Brain microvascular endothelial cell (primary cell): Measurements from ENCODE around the gene DOCK9.

ENCODE experiments used
- DNase-seq: peaks from one replicate; pipeline ENCODE4 v3.0.0-alpha.2; 2020
- H3K27ac ChIP-seq: fragments of 250-450 bp; sonication (Bioruptor Pico); 2 replicates; pipeline ENCODE4 v1.5.1; 2020; ENCODE audit warnings: mild to moderate bottlenecking, moderate library complexity
- H3K27me3 ChIP-seq: fragments of 250-450 bp; sonication (Bioruptor Pico); replicated peaks from 2 replicates; pipeline ENCODE4 v1.5.1; 2020; ENCODE audit warnings: mild to moderate bottlenecking
- H3K36me3 ChIP-seq: fragments of 250-450 bp; sonication (Bioruptor Pico); replicated peaks from 2 replicates; pipeline ENCODE4 v1.5.1; 2020; ENCODE audit warnings: mild to moderate bottlenecking
- H3K4me3 ChIP-seq: 2 replicates; pipeline ENCODE4 v1.5.1; 2011; ENCODE audit warnings: low read depth, mild to moderate bottlenecking, control low read depth, low read length, moderate library complexity
- in situ Hi-C: cut with HindIII; loops from 2 replicates; pipeline ENCODE4 v1.10.0; 2017; ENCODE audit warnings: low sequenced_read_pairs, low pct_ligation_motif_present
- TF ChIP-seq, protein P1 (sequence below): IDR thresholded peaks from 2 replicates; pipeline ENCODE4 v1.5.1; 2011; ENCODE audit warnings: low read depth, mild to moderate bottlenecking, moderate library complexity, low read length, control low read depth, inconsistent platforms; ENCODE audit errors: missing control alignments

DOCK9 gene

GRCh38 chr13:99007414-99007986 is 29.6 kb upstream of the DOCK9 start:
- H3K27me3 ChIP-seq = no peaks in the 10 kb centered on the region
- no peak overlapping the region for H3K4me3 ChIP-seq
- no peaks in the 10 kb centered on the region for H3K36me3 ChIP-seq
- no peak overlapping the region for H3K27ac ChIP-seq
- no peak for DNase-seq
- TF ChIP-seq, protein P1, sequence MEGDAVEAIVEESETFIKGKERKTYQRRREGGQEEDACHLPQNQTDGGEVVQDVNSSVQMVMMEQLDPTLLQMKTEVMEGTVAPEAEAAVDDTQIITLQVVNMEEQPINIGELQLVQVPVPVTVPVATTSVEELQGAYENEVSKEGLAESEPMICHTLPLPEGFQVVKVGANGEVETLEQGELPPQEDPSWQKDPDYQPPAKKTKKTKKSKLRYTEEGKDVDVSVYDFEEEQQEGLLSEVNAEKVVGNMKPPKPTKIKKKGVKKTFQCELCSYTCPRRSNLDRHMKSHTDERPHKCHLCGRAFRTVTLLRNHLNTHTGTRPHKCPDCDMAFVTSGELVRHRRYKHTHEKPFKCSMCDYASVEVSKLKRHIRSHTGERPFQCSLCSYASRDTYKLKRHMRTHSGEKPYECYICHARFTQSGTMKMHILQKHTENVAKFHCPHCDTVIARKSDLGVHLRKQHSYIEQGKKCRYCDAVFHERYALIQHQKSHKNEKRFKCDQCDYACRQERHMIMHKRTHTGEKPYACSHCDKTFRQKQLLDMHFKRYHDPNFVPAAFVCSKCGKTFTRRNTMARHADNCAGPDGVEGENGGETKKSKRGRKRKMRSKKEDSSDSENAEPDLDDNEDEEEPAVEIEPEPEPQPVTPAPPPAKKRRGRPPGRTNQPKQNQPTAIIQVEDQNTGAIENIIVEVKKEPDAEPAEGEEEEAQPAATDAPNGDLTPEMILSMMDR = no peak
- in situ Hi-C loops = no loop called here

DNA sequence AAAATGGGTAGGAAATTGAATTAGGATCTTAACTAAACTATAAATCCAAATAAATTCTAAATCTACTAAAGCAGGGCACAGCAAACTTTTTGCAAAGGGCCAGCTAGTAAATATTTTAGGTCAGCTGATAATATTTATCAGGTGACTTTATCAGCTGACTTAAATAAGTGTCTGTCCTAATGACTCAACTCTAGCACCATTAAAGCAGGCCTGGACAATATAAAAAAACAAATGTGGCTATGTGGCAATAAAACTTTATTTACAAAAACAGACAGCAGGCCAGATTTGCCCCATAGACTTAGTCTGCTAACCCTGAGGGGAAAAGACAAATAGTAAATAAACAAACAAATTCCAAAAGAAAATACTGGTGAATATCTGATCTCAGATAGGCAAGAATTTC is 27.7 kb upstream of the DOCK9 start:
- TF ChIP-seq, protein P1 = no peak
- Histone ChIP-seq H3K36me3 (no peaks in the 10 kb centered on the region), H3K27ac (no peak overlapping the region), H3K27me3 (no peaks in the 10 kb centered on the region), H3K4me3 (no peak overlapping the region)
- no peak for DNase-seq
- in situ Hi-C loops = no loop called here

- H3K4me3 ChIP-seq = no peak overlapping the region
- in situ Hi-C loops = no loop called here
- no peak for DNase-seq
- no peaks in the 10 kb centered on the region for H3K36me3 ChIP-seq
- TF ChIP-seq, protein P1 = no peak
- no peaks in the 10 kb centered on the region for H3K27me3 ChIP-seq
- no peak overlapping the region for H3K27ac ChIP-seq
Measured at GRCh38 chr13:99004978-99005377, 27.1 kb upstream of the DOCK9 start.

DNA sequence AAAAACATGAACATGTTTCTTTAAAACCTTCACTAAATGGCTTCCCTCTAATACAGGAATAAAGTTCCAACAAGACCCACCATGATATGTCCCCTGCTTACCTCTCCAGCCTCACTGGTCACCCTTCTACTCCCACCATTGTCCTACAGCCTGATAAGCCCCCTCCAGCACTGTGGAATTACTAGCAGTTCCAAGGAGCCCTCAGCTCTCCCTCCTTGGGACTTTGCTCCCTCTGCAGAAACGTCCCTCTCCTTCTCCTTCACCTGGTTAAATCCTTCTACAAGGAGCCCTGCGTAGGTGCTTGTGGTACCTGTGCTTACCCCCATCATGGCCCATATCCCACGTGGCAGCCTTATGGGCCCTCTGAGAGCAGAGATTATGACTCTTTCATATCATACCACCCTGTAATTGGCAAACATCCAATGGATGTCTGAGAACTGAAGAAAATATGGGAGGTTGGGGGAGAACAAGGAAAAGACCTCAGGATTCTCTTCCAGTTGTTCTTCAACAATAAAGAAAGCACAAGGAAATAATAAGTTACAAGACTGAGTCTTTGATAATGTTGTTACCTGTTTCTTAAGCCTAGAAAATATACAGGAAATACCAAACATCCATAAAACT is 26.1 kb upstream of the DOCK9 start:
- in situ Hi-C loops = no loop called here
- no peaks in the 10 kb centered on the region for H3K36me3 ChIP-seq
- H3K27ac ChIP-seq = no peak overlapping the region
- TF ChIP-seq, protein P1 = no peak
- H3K4me3 ChIP-seq = no peak overlapping the region
- no peaks in the 10 kb centered on the region for H3K27me3 ChIP-seq
- DNase-seq = no peak

DNA sequence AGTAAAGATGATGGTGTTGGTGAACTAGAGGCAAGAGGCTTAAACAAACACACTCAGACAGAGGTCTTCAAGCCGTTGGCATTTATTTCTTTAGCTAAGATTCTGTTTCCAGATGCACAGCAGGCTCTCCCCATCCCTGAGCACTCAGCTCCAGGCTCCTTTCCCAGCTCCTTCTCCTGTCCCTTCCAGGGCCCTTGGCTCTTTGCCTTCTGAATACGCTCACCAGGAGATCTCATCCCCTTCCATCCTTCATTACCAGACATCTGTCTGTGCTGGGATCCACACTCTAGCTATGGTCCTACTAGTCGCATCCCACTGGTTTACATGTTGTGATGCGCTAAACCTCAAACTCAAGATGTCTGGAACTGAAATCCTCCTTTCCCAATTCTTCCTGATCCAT is 25.3 kb upstream of the DOCK9 start:
- DNase-seq = no peak
- in situ Hi-C loops = no loop called here
- Histone ChIP-seq H3K27me3 (no peaks in the 10 kb centered on the region), H3K27ac (no peak overlapping the region), H3K4me3 (no peak overlapping the region), H3K36me3 (no peaks in the 10 kb centered on the region)
- TF ChIP-seq, protein P1 = no peak
